OCI-LY7 (cell line): ENCODE measurements around the gene PRPF40A.

Source experiments
- CTCF ChIP-seq: fragments of 200-600 bp; sonication (generic); conservative IDR thresholded peaks from 2 replicates; pipeline ENCODE4 v1.5.1; 2014; ENCODE audit warnings: mild to moderate bottlenecking, antibody characterized with exemption, low read length, moderate library complexity, mixed read lengths
- EZH2phosphoT487 ChIP-seq: fragments of 200-600 bp; sonication (generic); IDR thresholded peaks from 2 replicates; pipeline ENCODE4 v1.6.1; 2018; ENCODE audit warnings: low read depth, borderline replicate concordance, mild to moderate bottlenecking, mixed run types, antibody characterized with exemption, low read length, moderate library complexity, mixed read lengths

DNA sequence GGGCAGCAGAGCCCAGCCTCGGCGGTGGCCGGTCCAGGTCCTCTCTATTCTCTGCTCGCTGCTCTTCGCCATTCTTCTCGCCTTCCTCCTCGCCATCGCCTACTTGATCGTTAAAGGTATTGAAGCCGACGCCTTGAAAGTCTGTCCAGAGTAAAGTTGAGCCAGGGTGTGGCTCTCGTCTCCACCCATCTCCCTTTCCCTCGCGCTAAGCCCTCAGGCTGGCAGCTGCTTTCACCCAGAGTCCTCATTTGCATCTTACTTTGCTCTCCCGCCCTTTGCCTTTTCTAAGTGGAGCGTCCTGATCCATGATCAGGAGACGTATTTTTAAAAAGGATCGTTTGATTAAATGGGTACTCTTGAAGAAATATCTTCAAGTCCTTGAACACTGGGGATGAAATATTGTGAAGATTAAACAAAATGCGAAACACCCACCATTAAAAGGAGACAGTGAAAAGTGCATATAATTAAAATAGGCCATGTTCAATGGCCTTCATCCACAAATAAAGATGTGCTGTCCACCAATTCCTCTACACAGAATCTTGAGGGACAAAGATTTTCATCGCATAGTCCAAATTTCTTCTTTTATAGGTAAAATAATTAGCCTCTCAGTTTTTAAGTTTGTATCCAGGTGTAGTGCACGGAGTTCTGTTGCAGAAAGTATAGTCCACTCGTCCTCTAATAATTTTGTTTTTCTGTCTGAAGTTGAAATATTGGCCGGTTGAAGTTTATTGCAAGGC, 1.8 kb upstream of the PRPF40A start:
- no peak for TF ChIP-seq CTCF
- no peak for TF ChIP-seq EZH2phosphoT487
